Astrocyte of the spinal cord (primary cell): Measurements from ENCODE around the gene WDR72.

Experiments used
- DNase-seq: peaks from one replicate; pipeline ENCODE4 v3.0.0; 2011; ENCODE audit warnings: low read depth, low spot score
- H3K4me3 ChIP-seq: 2 replicates; pipeline ENCODE4 v1.5.1; 2011; ENCODE audit warnings: low read depth, mild to moderate bottlenecking, low read length, moderate library complexity
- in situ Hi-C: cut with HindIII; loops from 2 replicates; pipeline ENCODE4 v1.10.0; 2017; ENCODE audit warnings: low sequenced_read_pairs
- TF ChIP-seq, protein P1 (sequence below): IDR thresholded peaks from 2 replicates; pipeline ENCODE4 v1.5.1; 2012; ENCODE audit warnings: low read depth, mild to moderate bottlenecking, low read length, inconsistent platforms

Gene WDR72

DNA sequence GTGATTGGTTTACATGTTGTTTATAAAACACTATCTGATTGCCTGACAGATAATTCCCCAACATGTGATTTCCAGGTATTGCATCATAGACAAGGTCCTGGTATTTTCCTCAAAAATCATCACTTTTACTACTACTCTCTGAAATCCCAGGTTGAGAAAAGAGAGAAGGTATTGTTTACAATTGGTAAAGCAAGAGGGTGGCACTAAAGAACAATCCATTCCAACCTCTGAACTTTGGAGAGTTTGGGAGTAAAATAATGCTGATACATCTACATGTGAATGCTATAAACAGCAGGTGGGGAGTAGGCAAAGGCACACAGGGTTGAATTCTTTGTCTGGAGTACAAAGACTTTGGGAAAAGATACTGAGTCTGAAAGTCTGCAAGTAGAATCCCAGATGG lies 134.2 kb downstream of the WDR72 start:
- no peak for DNase-seq
- TF ChIP-seq, protein P1, sequence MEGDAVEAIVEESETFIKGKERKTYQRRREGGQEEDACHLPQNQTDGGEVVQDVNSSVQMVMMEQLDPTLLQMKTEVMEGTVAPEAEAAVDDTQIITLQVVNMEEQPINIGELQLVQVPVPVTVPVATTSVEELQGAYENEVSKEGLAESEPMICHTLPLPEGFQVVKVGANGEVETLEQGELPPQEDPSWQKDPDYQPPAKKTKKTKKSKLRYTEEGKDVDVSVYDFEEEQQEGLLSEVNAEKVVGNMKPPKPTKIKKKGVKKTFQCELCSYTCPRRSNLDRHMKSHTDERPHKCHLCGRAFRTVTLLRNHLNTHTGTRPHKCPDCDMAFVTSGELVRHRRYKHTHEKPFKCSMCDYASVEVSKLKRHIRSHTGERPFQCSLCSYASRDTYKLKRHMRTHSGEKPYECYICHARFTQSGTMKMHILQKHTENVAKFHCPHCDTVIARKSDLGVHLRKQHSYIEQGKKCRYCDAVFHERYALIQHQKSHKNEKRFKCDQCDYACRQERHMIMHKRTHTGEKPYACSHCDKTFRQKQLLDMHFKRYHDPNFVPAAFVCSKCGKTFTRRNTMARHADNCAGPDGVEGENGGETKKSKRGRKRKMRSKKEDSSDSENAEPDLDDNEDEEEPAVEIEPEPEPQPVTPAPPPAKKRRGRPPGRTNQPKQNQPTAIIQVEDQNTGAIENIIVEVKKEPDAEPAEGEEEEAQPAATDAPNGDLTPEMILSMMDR, result no peak
- no peak overlapping the region for H3K4me3 ChIP-seq
- in situ Hi-C loops, result no loop called here

GRCh38 chr15:53618461-53618860 lies 141.0 kb downstream of the WDR72 start:
- in situ Hi-C loops, result no loop called here
- no peak for DNase-seq
- H3K4me3 ChIP-seq, result no peak overlapping the region
- TF ChIP-seq, protein P1, result no peak

GRCh38 chr15:53611145-53611920 lies 148.1 kb downstream of the WDR72 start:
- in situ Hi-C loops, result no loop called here
- TF ChIP-seq, protein P1, result peak; percentile 11
- DNase-seq, result peak; percentile 65
- no peak overlapping the region for H3K4me3 ChIP-seq

- in situ Hi-C loops, result no loop called here
- no peak for DNase-seq
- TF ChIP-seq, protein P1, result no peak
- H3K4me3 ChIP-seq, result no peak overlapping the region
Measured at GRCh38 chr15:53591041-53591440, 168.4 kb downstream of the WDR72 start.

DNA sequence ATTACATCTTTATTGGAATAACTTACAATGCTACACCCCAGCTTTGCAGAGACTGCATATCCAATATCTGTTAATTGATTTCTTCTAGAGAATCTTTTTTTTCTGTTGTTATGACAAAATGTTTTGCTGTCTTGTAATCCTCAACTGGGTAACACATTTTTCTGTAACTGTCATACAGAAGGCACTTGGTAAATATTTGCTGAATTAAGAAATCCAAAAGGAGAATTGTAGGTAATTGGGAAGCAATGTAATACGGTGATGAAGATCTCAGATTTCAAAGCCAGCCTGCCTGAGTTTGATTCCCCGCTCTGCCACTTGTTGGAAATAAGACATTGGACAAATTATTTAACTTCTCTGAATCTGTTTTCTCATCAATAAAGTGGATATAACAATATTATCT lies 169.1 kb downstream of the WDR72 start:
- DNase-seq, result no peak
- H3K4me3 ChIP-seq, result no peak overlapping the region
- in situ Hi-C loops, result no loop called here
- TF ChIP-seq, protein P1, result no peak

- in situ Hi-C loops, result no loop called here
- no peak overlapping the region for H3K4me3 ChIP-seq
- TF ChIP-seq, protein P1, result no peak
- no peak for DNase-seq
Measured at GRCh38 chr15:53589520-53590057, 169.9 kb downstream of the WDR72 start.
